SH-SY5Y (cell line): Measurements from ENCODE around the gene SOS2.

Experiments
- GATA2 ChIP-seq: IDR thresholded peaks from 2 replicates; pipeline ENCODE4 v1.6.1; 2011; ENCODE audit warnings: mild to moderate bottlenecking, low read depth, low read length
- GATA3 ChIP-seq: IDR thresholded peaks from 2 replicates; pipeline ENCODE4 v1.6.1; 2011; ENCODE audit warnings: low read depth, mild to moderate bottlenecking, low read length, moderate library complexity

GRCh38 chr14:50088731-50089130, 142.6 kb downstream of the SOS2 start:
- TF ChIP-seq GATA2 (no peak), GATA3 (no peak)
